HG03097 (cell line): ENCODE measurements around the gene NCAM1.

Source experiments
- ATAC-seq: cut with Tn5 transposase; IDR thresholded peaks from one replicate; pipeline ENCODE4 v1.9.1; 2021; ENCODE audit not compliant: unreplicated experiment, low FRiP score

NCAM1 gene

DNA sequence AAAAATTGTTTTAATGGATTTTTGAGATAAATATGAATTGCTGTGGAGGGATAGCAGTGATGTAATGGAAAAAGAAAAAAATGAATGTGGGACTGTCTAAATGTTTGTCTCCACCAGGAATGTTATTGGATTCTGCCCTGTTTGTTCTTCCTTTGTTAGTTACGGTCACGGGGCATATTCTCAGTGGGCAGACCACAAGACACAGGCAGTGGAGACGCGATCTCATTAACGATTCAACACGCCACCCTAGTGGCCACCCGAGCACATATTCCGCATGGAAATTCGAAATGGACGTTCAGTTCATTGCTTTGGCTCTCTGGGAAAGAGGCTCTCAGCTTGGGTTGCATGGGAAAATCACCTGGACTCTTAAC lies 201.4 kb downstream of the NCAM1 start:
- no peak for ATAC-seq

DNA sequence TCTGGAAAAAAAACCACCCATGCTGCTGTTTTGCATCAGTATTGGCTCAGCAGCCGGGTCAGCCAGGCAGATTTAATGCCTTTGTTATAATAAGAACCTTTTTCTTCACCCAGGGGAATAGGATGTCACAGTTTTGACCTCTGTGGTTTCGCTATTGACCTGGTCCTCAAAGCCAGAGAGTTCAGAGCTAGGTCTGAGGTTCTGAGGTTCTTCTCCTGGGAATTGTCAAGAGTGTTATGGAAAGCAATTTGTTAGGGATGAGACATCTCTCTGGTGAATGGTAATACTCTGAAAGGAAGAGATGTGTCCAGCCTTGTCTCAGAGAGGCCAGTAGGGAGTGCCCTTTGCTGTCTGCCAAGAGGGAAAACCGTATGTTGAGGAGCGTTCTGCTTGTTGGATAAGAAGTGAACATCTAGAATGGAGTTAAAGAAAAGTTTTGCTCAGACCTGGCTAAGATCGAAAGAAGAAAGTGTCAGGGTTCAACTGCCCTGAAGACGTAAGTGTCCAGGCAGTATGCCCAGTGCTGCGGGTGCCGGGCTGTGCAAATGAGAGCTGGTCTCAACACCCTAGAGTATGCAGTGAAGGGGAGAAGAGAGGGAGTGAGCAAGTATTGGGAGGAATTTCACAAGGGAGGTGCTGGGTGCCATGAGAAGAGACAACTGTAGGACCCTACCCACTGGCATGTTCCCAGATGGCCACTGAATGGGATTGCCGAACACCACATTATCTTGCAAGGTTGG lies 202.2 kb downstream of the NCAM1 start:
- ATAC-seq = no peak

DNA sequence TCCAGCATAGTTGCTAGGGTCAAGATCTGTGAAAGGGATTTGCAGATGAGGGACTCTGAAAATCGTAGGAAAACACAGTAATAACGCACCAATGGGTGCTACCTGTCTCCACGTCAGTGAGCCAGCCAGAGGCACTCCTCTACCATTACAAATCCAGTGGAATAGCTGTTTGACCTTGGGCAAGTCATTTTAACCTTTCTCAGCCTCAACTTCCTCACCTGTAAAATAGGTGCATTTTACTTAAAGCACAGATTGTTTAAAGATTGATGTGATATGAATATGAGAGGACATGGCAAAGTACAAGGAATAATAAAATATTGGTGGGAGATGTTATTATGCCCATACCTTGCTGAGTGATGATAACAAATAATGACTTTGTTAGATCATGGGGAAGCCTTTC lies 205.1 kb downstream of the NCAM1 start:
- ATAC-seq = no peak

DNA sequence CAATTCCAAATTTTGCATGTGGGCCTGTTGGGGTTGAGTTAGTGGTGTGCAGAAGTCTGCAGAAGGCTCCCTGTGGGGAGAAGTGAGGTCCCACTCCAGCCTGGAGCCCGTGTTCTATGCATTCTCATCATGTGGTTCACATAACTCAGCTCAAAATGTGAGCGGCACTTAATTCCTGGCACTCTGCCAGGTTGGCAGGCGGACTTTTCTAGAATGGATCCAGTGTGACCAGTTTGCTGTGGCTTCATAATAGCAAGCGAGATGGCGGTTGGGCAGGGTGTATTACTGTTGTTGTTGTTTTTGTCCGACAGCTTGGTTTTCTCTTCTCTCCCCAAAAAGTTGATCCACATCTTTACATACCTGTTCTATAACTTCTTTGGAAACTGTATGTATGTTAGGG lies 206.4 kb downstream of the NCAM1 start:
- no peak for ATAC-seq

DNA sequence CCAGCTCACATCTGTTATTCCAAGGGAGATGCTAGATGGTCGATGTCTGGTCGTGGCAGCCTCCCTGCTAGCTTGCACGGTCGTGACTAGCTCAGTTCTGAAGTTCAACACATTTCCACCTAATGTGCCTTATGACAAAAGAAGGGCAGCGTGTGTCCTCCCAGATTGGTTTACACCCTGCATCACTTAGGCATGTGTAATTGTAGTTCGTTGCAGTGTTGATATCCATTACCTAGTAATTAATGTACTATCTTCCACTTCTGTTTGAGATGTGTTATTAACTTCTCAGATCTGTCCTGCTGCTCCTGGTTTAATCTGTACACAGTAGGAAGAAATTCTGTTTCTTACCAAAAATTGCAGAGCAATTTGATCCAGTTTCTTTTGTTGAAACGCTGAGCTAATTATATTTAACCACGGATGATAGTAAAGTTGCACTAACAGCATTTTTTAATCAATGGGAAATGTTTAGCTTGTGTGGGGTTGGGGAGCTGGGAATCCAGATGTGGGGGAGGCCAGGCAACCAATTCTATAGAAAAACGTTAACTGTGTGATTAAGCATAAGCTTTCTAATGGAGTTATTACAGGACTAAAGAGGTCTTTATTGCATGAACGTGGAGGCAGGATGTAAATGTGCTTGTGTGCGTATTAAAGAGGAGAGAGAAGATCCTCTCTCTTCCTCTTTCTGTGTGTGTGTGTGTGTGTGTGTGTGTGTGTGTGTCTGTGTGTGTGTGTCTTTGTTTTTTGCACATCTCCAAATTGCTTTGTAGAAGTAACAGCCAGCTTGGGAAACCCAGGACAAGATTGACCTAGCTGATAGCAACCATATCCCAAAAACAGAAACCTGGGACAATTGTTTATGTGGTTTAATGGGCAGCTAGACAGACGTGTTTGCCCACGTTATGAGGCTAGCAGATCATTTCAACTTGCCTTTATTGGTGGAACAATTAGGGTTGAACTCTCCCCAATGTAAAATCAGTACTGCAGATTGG lies 207.4 kb downstream of the NCAM1 start:
- no peak for ATAC-seq

DNA sequence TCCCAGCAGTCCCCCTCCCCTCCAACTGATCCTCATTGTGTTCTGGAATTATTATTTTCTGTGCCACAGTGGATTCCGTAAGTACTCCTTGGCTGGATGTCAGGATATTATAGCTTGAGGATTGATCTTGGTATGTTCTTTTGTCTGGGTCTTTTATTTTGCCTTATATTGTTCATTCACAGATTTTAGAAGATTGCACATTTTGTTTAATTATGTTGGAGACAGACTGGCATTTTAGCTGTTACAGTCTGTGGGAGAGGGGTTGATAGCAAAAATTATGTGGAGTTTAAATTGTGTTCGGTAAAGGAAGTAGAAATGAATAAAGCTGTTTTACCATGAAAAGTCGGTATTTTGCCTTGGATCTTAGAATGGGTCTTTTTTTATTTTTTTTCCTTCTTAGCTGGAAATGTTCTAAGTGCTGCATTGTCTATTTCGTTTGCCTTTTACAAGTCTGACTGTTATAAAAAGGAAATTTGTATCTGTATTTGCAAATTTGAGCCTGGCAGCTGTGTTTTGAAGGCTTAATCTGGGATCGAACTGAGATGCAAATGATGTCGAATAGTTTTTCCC lies 211.2 kb downstream of the NCAM1 start:
- ATAC-seq = no peak

DNA sequence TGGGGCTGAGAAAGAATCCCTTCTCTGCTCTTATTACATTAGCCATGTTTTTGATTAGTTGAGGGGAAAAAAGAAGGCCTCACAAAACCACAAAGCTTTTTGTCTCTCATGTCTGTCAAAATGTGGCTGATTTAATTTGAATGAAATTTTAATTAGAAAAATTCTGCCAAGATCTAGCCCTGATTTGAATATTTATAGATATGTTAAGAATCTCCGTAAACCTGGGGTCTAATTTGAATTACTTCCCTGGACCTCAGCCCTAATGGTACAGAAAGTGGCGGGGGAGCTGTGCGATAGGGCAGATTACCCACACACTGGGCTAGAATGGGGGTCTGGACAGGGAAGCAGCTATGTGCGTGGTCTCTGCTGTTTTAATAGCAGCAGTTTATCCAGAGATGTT lies 211.9 kb downstream of the NCAM1 start:
- no peak for ATAC-seq

DNA sequence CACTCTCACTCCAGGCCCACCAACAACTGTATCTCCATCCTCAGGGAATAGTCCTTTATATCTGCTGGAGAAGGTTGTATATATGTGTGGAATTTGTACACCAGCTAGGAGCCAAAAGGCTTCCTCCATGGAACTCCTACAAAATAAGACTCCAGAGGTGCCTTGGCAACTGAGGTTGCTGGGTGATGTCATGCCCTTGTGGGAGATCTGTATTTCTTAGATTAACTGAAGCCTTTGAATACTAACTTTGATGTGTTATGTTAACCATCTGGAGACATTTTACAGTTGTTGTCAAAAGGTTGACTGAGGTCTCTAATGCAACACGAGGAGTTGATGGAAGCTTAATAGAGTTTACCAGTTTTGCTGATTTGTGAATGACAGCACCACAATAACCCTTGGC lies 213.7 kb downstream of the NCAM1 start:
- ATAC-seq = no peak

DNA sequence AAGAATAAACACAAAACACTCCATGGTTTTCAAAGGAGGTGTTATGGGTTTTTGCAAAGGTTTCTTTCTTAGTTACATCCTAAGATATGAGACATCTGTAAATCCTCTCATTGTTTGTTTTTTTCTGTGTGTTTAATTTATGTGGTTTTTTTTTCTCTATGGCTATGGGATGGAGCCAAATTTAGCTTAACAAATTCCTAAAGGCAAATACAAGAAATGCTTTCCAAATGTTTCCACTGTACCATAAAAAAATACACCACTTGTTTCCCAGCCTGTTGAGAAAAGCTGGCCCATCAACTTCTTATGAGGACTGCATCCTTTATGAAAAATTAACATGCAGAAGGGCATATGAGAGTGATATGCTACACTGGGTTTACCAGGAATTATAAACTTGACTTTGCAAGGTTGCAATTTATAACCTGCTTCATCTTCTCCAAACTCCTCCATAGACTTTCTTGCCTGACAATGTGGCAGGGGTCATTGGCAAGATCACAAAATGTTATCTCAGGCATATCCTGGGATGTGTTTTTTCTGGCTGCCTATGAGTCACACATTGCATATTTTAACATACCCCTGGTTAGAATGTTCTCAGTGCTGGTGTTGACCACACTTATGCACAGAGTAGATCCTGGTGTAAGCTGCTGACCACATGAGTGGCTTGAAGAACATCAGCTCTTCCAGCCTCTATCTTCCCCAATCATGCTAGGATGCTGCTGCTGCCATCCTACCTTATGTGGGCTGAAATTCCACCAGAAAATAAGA lies 215.6 kb downstream of the NCAM1 start:
- ATAC-seq = no peak

DNA sequence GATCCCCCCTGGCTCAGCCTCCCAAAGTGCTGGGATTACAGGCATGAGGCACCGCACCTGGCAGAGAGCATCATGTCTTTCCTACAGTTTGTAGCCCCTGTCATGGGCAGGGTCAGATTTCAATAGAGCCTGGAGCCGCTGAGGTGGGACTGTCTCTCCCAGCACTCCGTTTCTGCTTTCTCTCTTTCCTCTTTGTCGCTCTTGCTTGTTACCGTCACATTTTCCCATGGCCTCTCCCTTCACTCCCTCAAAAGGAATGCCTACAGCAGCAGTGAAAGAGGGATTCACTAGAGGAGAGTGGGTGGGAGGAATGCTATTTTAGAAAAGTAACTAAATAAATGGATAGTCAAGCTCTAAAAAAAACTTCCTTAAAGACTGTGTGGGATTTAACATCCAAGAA lies 216.5 kb downstream of the NCAM1 start:
- ATAC-seq = no peak

DNA sequence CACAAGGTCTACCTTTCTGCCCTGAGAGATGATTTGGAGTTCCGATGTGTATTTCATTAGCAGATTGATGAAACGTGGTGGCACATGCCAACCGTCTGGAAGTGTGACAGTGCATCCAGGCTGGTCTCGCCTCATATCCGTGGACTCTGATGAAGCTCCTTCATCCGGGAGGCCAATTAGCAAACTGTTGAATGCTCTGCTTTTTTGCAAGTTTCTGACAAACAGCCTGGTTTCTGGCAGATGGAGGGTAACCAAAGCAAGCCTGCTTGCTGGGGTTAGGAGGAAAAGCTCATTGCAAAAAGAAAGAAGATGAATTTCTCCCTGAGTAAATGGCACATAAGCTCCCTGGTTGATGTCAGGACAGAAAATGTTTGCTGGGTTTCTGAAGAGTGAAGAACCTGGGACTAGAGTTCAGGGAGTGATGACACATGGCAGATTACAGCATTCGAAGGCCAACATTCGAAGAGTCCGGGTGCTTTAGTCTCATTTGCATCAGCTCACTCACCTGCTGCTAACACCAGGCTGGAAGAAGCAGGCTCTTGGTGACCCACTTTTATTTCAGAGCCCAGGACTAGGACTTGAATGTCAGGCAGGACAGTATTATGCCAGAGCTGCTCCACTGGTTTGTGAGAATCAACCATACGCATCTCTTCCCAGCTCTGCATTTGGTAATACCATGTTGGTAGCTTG lies 217.3 kb downstream of the NCAM1 start:
- no peak for ATAC-seq

DNA sequence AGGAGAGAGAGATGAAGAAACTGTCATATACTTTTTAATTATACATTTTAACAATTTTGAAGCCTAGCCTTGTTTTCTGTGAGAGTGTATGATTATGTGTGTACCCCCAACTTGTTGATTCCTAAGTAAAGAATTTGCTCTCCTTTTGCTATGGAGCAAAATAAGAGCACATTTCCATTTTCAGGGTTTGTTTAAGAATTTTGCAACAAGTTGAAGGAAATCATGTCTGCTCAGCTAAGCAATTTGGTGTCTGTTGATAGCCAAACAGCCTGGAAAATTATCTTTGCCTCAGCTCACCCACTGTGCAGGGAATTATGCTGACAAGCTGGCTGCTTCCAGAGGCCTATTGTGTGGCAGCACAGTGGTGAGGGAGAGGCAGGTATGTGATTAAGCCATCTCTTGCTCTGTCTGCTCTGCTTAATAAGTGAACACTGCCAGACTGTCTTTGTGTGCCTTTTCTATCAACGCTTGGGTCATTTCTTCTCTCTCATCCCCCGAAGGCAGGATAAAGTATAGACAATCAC lies 218.0 kb downstream of the NCAM1 start:
- ATAC-seq = no peak

DNA sequence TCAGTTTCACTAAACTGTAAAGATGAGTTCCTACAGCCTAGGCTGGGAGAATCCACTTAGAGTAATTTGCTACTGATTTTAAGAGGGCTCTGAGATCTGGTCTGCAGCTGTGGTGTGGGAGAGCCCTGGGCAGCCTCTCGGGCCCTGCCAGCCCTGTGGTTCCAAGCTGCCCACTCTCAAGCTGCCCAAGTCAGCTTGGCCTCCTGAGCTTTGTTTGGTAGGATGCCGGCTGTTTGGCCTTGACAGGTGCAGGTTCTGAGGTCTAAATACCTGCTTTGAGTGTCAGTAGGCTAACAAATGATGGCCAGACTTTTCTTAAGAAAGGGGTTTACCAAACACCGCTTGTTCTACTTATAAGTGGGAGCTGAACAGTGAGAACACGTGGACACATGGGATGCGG lies 219.9 kb downstream of the NCAM1 start:
- ATAC-seq = no peak

DNA sequence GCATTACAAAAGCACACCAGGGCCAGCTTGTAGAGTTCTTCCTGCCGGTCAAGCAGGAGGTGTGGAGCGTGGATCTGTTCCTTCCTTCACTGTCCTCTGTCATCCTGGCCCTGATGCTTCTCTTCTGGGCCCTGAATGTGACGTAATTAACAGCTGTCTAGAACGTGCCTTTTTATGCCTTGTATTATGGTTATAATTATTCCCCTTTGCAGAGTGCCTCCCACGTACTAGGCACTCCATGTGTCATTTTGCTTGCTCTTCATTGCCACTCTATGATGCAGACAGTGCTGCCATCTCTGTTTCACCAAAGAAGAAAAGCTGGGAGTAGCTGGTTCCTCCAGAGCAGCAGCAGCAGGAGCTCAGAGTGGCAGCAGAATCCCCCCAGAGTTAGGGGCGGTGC lies 221.1 kb downstream of the NCAM1 start:
- ATAC-seq = no peak

DNA sequence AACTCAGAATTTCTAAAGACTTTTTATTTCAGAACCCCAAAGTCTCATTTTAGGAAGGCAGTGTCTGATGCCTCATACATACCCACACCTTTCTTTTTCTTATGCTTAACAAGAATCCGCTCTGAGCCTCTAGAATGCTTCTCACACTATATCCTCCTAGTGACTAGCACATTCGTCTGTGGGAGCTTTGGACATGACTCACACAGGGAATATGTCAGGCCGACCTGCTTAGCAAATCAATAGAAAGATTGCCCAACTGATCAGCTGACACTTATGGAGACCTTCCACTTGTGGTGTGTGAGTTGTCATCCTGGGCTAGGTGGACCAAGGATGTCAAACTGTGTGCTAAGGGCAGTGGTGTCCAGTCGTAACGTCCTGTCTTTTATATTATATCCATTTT lies 223.3 kb downstream of the NCAM1 start:
- ATAC-seq = no peak

DNA sequence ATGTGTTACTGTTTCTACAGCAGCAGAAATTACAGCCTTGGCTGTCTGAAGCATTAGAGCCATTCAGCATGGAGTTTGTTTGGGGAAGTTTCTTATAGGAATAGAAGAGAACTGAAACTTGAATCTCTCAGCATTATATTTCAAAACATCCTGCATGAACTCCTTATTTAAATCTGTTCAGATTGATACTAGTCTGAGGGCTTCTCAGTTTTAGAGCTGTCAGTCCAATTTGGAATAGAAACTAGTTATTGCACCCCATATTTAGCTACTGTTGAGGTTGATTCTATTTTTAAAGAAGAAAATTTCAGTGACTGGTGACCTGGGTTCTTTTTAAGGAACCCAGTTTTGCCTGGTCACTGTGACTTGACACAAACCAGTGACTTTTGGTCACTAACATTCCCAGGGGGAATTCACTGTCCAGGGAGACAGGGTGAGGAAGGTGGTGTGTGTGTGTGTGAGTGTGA lies 227.2 kb downstream of the NCAM1 start:
- no peak for ATAC-seq

DNA sequence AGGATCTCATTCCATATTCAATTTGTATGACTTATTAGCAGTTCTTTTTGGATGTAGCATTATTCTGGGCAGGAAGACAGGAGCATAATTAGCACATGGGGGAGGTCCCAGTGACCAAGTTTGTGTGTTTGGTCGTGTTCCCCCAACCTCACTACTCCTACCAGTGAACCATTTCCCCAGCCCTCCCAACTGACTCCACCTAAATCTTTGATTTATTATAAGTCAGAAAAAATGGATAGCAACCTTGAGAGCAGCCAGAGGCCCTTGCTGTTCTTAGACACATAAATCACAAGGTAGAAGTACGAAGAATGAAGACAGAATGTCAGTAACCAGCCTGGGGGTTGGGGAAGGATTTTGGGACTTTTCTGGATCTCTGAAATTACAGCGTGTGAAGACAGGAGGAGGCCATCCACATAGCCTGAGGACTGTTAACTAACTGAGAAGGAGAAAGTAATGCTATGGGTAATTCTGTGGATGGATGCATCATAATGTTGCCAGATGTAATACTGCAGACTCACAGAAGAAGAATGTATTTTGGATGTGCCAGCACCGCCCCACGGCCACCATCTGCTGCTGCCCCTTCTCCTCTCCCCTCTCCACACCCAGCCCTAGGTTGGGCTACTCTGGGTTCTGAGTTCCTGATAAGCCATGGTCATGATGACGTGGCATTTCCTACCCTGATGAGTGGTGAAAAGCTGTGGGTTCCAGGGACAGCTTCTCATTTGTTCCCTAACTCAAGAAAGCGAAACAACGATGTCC lies 228.9 kb downstream of the NCAM1 start:
- no peak for ATAC-seq

DNA sequence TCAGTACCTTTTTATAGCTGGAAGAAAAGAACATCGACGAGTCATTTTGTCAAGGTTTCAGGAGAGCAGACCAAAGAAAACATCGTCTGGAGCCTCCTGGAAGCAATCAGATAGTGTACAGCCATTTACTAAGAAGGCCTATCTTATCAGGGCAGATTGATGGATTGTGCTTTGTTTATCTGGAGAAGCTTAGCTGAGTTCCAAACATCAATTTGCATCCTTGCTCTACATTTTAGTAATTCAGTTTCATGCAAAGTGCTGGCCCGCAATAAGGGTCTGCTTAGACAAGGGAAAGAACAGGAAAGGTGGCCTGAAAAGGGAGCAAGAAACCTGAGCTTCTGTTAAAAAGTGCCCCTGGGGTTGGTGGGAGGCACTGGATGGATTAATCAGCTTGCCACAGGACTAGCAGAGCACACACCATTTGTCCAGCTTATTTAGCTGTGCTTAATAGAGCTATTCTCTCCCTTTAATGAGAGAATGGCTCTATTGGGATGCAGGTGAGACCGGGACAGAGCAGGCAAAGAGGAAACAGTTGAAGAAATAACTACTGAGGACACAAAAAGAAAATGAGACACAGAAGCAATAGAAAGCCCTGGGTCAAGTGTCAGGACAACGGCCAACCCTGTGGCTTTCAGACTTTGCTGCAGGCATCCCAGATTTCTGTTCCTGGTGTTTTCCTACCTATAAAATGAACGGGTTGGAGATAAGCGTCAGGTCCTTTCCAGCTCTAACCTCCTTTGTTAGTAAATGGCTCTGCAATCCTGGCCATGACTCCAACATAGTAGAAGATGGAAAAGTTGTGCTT lies 231.1 kb downstream of the NCAM1 start:
- ATAC-seq = no peak
